Ascending aorta (tissue), 2 donors: ENCODE measurements around the gene HLA-DQB1. TPM values are rescaled to one million over a fixed set of nuclear protein-coding genes. Genes with fewer than 3 reads are reported as not detected.
"Not testable (repeated sequence)": the region's sequence is repeated elsewhere in the genome, so short reads cannot be mapped to it uniquely, and the experiment has no call there.

ENCODE experiments used
- DNase-seq, 2 donors: peaks; one replicate each; pipeline ENCODE4 v3.0.0-alpha.2; 2019; ENCODE audit warnings: low spot score in 2 of 2
- H3K27ac ChIP-seq, 2 donors: fragments of 200-600 bp; sonication (generic); one replicate each; pipeline ENCODE4 v1.5.1; 2016 to 2017; ENCODE audit warnings: mild to moderate bottlenecking in 1 of 2
- H3K27me3 ChIP-seq: fragments of 200-600 bp; sonication (generic); one replicate; pipeline ENCODE4 v1.5.1; 2017
- H3K36me3 ChIP-seq, 2 donors: fragments of 200-600 bp; sonication (generic); one replicate each; pipeline ENCODE4 v1.5.1; 2016
- H3K4me1 ChIP-seq, 2 donors: fragments of 200-600 bp; sonication (generic); one replicate each; pipeline ENCODE4 v1.5.1; 2016 to 2017; ENCODE audit warnings: mild to moderate bottlenecking in 1 of 2
- H3K4me3 ChIP-seq, 2 donors: fragments of 200-600 bp; sonication (generic); one replicate each; pipeline ENCODE4 v1.5.1; 2016 to 2017; ENCODE audit warnings: mild to moderate bottlenecking in 1 of 2
- H3K9me3 ChIP-seq, 2 donors: fragments of 200-600 bp; sonication (generic); one replicate each; pipeline ENCODE4 v1.5.1; 2016
- intact Hi-C: fragments of 100-400 bp; cut with DNase I; formaldehyde crosslinking; loops from one replicate; pipeline ENCODE4 v1.15.1; 2023
- total RNA-seq: library from RNA; depleted of rRNA; stranded (reverse); fragments of >200 nt; gene quantifications from one replicate; pipeline ENCODE4 v1.1.0, GENCODE V29; 2016
- TF ChIP-seq, protein P1 (sequence below), 3 experiments: fragments of 200-600 bp in 2 of 3; fragments of 450-650 bp in 1 of 3; sonication (generic) in 2 of 3; IDR thresholded peaks; one replicate each; pipeline ENCODE4 v1.5.1; 2016 to 2019; ENCODE audit warnings: antibody characterized with exemption in 3 of 3, mild to moderate bottlenecking in 1 of 3, moderate library complexity in 1 of 3

Gene HLA-DQB1
- total RNA-seq, 1 donor from 2014 or later = 3.5 TPM

DNA sequence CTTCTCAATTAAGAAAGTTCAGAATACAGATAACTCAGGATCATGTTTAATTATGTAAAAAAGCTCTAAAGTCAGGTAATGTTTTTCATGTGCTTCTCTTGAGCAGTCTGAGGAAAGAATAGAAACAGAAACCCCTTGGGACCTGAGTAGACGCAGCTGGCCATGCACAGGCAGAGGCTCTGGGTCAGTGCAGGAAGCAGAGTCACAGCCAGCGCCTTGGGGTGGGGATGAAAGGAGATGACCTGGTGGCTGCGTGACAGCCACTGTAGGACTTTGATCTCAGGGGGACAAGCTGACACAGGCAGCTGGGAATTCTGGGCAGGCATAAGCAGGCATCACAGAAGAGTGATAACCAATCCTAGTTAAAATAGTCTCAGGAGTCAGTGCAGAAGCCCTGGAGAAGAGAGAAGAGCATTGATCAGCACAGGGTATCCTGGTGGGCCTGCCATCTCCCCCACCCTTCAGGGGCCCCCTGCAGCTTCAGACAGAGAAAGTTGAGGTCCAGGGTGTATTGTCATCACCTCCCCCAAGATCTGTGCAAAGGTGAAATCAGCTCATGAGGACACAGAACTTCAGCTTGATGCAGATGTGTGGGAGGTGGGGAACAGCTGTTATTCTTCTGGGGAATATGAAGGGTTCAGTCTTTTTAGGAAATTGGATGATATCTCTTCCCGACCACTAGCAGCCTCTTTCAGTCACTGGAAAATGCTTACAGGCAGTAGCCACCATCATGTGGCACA is 6.4 kb downstream of the HLA-DQB1 start:
- DNase-seq = no peak
- Histone ChIP-seq H3K27me3 (no peaks in the 10 kb centered on the region), H3K4me3 (no peak overlapping the region), H3K9me3 (no peaks in the 10 kb centered on the region), H3K36me3 (no peaks in the 10 kb centered on the region), H3K4me1 (no peaks in the 10 kb centered on the region), H3K27ac (no peak overlapping the region)
- intact Hi-C loops = no loop called here
- TF ChIP-seq, protein P1, sequence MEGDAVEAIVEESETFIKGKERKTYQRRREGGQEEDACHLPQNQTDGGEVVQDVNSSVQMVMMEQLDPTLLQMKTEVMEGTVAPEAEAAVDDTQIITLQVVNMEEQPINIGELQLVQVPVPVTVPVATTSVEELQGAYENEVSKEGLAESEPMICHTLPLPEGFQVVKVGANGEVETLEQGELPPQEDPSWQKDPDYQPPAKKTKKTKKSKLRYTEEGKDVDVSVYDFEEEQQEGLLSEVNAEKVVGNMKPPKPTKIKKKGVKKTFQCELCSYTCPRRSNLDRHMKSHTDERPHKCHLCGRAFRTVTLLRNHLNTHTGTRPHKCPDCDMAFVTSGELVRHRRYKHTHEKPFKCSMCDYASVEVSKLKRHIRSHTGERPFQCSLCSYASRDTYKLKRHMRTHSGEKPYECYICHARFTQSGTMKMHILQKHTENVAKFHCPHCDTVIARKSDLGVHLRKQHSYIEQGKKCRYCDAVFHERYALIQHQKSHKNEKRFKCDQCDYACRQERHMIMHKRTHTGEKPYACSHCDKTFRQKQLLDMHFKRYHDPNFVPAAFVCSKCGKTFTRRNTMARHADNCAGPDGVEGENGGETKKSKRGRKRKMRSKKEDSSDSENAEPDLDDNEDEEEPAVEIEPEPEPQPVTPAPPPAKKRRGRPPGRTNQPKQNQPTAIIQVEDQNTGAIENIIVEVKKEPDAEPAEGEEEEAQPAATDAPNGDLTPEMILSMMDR (IDR thresholded peaks at IDR 0.05) = no peak

DNA sequence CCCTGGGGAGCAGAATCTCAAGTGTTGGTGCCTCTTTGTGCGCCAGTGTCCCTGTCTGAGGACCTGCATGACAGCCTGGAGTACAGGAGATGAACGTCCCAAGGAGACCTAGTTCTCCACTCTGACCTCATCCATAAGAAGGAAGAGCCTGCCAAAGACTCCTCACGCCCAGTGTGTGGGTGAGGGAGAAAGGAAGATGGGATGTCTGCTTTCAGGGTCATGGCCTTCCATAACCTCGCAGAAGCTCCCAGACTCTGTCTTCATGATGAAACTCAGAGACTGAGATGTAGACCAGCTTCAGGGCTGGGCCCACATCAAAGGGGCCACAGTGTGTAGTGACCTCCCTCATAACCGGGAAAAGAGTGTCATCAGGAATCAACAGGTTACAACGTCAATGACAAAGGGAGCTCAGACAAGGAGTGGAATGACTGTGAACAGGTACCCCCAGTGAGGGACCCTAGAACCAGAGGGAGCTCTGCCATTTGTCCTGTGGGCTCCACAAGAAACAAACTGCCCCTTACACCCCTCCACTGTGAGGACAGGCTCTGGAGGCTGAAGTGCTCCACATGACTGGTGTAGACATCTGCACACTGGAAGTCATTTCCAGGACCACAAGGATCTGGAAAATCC is 8.1 kb downstream of the HLA-DQB1 start:
- TF ChIP-seq, protein P1 (IDR thresholded peaks at IDR 0.05) = no peak
- no peaks in the 10 kb centered on the region for H3K27me3 ChIP-seq
- no peak overlapping the region for H3K27ac ChIP-seq
- no peak overlapping the region for H3K4me3 ChIP-seq
- H3K36me3 ChIP-seq = no peaks in the 10 kb centered on the region
- intact Hi-C loops = no loop called here
- H3K9me3 ChIP-seq = no peaks in the 10 kb centered on the region
- DNase-seq = no peak
- no peaks in the 10 kb centered on the region for H3K4me1 ChIP-seq

- H3K4me1 ChIP-seq, H3K27me3 ChIP-seq, H3K27ac ChIP-seq, intact Hi-C loops, DNase-seq, H3K36me3 ChIP-seq, H3K9me3 ChIP-seq, H3K4me3 ChIP-seq: not testable (repeated sequence)
These were observed 8.6 kb downstream of the HLA-DQB1 start for GRCh38 chr6:32657819-32658218.

- H3K27ac ChIP-seq, H3K9me3 ChIP-seq, DNase-seq, H3K27me3 ChIP-seq, H3K4me3 ChIP-seq, H3K4me1 ChIP-seq, intact Hi-C loops, H3K36me3 ChIP-seq: not testable (repeated sequence)
These were observed 9.1 kb downstream of the HLA-DQB1 start for GRCh38 chr6:32657329-32657728.

GRCh38 chr6:32655203-32655710 is 11.2 kb downstream of the HLA-DQB1 start:
- no peaks in the 10 kb centered on the region for H3K4me1 ChIP-seq
- TF ChIP-seq, protein P1 (IDR thresholded peaks at IDR 0.05) = no peak
- H3K27ac ChIP-seq = no peak overlapping the region
- no peaks in the 10 kb centered on the region for H3K27me3 ChIP-seq
- intact Hi-C loops = no loop called here
- H3K9me3 ChIP-seq = no peaks in the 10 kb centered on the region
- no peak for DNase-seq
- no peaks in the 10 kb centered on the region for H3K36me3 ChIP-seq
- no peak overlapping the region for H3K4me3 ChIP-seq

GRCh38 chr6:32645047-32645703 is 21.3 kb downstream of the HLA-DQB1 start:
- TF ChIP-seq, protein P1 (IDR thresholded peaks at IDR 0.05) = no peak
- Histone ChIP-seq H3K9me3 (no peaks in the 10 kb centered on the region), H3K36me3 (no peaks in the 10 kb centered on the region), H3K4me3 (no peak overlapping the region), H3K27me3 (no peaks in the 10 kb centered on the region), H3K27ac (no peak overlapping the region), H3K4me1 (no peaks in the 10 kb centered on the region)
- intact Hi-C loops = no loop called here
- DNase-seq = no peak
